Activated CD4-positive, alpha-beta T cell treated with anti-CD3 and anti-CD28 coated beads for 4 hours (primary cell): ENCODE data around the gene LYL1.
"Not testable (repeated sequence)": the region's sequence is repeated elsewhere in the genome, so short reads cannot be mapped to it uniquely, and the experiment has no call there.

Source experiments
- DNase-seq, 2 donors: peaks; one replicate each; pipeline ENCODE4 v3.0.0-alpha.2; 2020

LYL1 gene

GRCh38 chr19:13102666-13103580 lies at the start of gene LYL1:
Gene LYL1 (minus strand): TSS chr19:13102858. CDS start chr19:13101171, 1,687 bp downstream.
- peak in 1 of 2 donors; percentile 29 for DNase-seq

GRCh38 chr19:13151605-13152355 lies 49.1 kb upstream of the LYL1 start:
- peak; percentile 94 to 95 for DNase-seq

GRCh38 chr19:13150931-13151604 lies 48.4 kb upstream of the LYL1 start:
- peak; percentile 20 to 45 for DNase-seq

- DNase-seq, result peak; percentile 92 to 93
These were observed 47.7 kb upstream of the LYL1 start, which contains the start of the genes IER2 and STX10 for GRCh38 chr19:13150187-13150930. Gene IER2 (plus strand): TSS chr19:13150411. CDS start chr19:13153187, 2,776 bp downstream. Gene STX10 (minus strand): TSS chr19:13150375. CDS start chr19:13150173, 202 bp downstream.

GRCh38 chr19:13149628-13150186 lies 47.0 kb upstream of the LYL1 start:
- no peak for DNase-seq

- DNase-seq, result not testable (repeated sequence)
These were observed 46.5 kb upstream of the LYL1 start for GRCh38 chr19:13149173-13149627.

GRCh38 chr19:13146763-13147563 lies 44.3 kb upstream of the LYL1 start:
- DNase-seq, result no peak

- no peak for DNase-seq
These were observed 37.1 kb upstream of the LYL1 start for GRCh38 chr19:13139633-13140311.

- no peak for DNase-seq
These were observed 36.2 kb upstream of the LYL1 start for GRCh38 chr19:13138916-13139198.

GRCh38 chr19:13138171-13138915 lies 35.7 kb upstream of the LYL1 start:
- DNase-seq, result no peak

- no peak for DNase-seq
These were observed 34.7 kb upstream of the LYL1 start for GRCh38 chr19:13137290-13137794.

GRCh38 chr19:13135068-13136062 lies 32.7 kb upstream of the LYL1 start:
- DNase-seq, result no peak

GRCh38 chr19:13134626-13135025 lies 32.0 kb upstream of the LYL1 start:
- DNase-seq, result no peak

- no peak for DNase-seq
These were observed 30.7 kb upstream of the LYL1 start for GRCh38 chr19:13133241-13133870.

- peak; percentile 57 to 64 for DNase-seq
These were observed 30.0 kb upstream of the LYL1 start for GRCh38 chr19:13132471-13133180.

GRCh38 chr19:13130886-13131490 lies 28.3 kb upstream of the LYL1 start:
- no peak for DNase-seq

GRCh38 chr19:13129384-13129783 lies 26.7 kb upstream of the LYL1 start:
- DNase-seq, result no peak
